GM18519 (cell line): ENCODE measurements around the gene RNF215.

Experiments used
- ATAC-seq: cut with Tn5 transposase; IDR thresholded peaks from one replicate; pipeline ENCODE4 v1.9.1; 2021; ENCODE audit warnings: mild to moderate bottlenecking, moderate library complexity; ENCODE audit not compliant: unreplicated experiment, low FRiP score

RNF215 gene

DNA sequence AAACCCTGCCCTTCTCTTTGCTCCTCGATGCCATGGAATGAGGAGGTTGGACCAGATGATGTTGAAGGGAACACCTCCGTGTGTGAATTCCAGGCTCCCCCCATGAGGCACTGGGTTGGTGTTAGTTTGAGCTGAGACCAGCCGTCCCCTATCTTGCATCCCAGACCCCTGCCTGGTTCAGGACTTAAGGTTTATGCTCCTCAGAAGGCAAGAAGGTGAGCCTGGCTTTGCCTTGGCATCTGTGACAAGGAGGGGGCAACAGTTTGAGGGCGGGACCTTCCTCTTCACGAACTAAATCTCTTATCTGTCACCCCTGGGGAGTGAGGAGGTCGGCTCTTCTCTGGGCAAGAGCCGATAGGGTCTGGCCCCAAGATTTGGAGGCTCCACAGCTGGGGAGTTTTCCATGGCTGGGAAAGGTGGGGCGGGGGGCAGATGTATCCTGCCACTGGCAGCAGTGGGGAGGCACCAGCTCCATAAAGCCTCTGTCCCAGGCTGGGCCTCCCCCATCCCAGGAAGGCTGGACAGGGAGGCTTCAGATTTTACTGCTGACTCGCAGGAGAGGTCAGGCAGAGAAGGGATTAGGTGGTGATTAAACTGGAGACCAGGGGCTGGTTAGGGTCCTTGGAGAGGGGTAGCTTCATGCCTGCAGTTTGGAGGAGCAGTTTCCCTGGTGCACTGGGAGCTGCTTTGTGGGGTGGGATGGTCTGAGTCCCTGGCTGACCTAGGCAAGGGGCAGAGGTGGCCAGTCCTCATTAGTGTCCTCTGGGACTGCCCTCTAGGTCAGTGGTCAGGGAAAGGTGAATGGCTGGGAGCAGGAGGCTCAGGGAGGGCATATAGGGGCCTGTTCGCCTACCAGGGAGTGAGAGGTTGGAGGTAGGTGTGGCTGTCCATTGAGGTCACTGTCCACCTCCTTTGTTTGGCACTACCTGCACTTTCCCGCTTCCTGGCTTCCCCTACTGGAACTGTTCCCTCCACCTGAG is 10.7 kb upstream of the RNF215 start:
- ATAC-seq = no peak

DNA sequence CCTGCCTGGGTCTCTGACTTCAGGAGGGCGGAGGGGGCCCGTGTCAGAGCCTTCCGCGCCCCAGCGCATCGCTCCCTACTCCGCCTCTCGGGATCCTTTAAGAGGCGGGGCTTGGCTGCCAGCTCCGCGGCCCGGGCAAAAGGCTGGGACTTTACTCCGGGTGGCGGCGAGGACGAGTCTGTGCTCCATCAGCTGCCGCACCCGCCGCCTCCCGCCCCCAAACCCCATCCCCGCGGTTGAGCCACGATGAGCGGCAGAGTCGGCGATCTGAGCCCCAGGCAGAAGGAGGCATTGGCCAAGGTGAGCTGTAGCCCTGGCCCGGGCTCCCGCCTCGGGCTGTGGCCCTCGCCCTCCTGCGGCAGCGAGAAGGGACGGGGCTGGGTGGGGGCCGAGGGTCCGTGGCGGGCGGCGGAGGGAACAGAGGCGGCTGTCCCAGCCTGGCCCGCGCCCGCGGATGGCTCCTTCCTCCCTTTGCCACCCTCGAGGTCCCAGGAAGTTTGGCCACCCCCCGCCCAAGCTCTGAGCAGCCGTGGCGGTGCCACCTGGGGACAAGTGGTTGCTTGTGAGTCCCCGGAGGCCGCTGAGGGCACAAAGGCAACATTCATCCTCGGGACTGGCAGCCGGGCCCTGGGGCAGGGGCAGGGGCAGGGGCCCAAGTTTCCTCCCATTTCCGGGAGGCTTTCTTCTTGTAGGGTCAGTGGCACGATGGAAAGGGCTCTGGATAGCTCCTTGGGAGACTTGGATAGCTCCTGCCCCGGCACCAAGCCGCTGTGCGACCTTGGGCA is 9.9 kb upstream of the RNF215 start, which contains the start of gene SEC14L2:
SEC14L2 (plus strand) TSS at position 148 of the 785 bp plus-strand sequence; CDS start at position 247, 99 bp downstream.
- ATAC-seq = no peak

DNA sequence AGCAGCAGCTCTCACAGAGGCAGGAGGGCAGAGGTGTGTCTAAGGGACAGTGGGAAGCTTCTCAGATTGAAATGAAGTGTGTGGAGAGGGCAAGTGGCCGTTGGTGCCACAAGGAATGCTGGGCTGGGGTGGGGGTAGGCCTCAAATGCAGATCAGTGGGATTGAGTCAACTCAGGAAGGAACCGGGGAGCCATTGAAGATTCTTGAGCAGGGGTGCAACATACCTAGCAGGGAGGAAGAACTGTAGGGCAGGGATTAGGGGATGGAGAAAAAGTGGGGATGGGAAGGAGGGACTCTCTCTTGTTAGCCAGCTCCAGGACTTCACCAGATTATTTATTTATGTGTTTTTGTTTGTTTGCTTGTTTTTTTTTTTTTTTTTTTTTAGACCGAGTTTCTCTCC is 6.7 kb upstream of the RNF215 start:
- ATAC-seq = no peak

DNA sequence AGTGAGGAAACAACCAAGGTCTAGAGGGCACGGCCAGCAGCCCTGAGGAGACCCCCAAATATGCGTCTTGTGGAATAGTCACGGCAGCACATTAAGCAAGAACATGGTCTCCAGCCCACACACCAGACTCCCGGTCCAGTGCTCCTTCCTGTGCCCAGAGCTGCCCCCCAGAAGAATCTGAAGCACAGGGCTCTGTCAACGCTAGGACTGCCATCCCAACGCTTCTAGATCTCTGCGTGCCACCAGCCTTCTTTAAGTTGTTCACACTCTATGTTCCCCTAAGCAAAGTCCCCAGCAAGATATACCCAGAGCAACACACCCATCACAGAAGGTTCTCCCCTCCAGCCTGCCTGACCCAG is 6.1 kb upstream of the RNF215 start:
- no peak for ATAC-seq

DNA sequence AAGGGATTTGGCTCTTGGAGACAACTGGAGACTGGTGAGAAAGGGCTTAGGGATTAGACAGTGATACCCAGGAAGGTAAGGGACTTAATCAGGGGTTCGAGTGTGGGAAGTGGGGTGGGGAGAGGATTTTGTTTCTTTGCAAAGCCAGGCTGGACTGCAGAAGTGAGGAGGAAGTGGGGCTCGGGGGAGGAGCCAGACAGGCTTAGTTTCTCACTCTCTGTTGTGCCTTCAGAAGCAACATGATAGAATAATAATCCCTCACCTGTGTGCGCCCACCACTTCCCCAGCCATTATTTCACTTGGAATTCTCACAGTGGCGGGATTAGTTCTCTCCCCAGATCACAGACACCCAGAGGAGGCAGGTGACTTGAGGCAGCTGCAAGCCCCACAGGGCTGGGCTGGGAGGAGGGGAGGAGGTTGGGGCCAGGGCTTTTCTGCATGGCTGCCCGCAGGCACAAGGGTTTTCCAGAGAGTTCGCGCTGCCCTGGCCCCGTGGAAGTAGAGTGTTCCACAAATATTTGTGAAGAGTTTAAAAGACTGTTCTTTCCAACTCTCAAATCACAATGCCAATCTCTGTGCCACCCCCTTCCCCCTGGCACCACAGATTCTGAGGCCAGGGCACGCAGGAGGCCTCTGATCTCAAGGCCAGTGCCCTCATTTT is 5.6 kb upstream of the RNF215 start:
- no peak for ATAC-seq

DNA sequence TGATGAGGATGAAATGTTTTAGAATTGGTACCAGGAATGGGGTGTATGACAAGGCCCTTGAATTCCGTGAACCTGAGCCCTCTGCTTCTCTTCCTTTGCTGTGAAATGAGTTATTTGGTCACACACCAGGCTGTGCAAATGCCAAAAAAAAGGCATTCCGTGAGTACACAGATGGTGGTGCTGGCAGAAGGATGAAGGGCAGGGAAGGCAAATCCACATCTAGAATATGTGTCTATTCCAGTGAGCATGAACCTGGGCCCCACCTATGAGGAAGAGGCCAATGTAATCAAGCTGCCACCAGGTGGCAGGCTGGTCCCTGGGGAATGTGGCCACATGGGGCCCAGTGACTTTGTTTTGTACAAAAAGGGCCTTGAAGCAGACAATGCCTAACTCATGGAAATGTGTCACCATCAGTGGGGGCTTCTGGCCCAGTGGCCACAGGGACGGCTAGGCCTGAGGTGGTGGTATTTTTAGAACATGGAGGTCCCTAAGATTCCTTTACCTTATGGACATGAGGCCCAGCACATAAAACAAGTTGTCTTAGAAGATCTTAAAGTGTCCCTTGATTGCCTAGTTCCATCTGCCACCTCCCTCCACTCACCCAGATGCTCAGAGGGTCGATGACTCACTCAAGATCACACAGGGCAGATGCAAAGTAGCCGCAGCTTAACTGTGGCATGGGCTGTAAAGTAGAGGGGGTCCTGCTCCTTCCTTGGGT is 3.9 kb upstream of the RNF215 start:
- no peak for ATAC-seq

DNA sequence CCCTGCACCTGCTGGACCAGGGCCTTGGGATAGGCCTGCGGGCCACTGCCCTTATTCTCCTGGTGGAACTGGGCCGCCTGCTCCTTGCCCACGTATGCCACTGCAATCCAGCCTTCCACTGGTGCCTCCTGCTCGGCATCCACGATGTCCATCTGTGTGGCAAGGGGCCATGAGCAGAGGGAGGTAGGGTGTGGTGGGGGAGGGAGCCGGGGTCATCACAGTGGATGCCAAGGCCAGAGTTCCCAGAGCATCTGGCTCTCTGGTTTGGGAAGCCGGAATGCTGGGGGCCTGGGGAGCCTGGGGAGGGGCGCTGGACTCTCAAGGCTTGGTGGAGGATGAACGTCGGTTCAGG is 627 bp downstream of the RNF215 start:
- no peak for ATAC-seq

DNA sequence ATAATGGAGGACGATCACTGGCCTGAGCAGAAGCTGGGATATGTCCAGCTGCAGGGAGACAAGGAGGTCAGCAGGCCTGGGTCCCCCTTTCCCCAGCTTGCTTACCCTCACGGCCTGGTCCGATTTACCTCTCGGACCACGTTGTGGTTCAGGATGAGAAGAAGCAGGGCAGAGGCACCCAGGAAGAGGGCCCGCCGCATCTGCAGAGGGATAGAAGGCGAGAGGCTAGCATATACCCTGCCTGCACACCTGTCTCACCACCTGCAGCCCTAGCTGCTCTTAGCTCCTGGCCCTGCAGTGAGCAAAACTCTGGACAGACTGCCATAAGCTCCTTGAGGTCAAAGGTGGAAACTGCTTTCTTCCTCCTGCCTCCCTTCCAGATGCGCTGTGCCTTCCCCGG is 1.3 kb downstream of the RNF215 start:
- no peak for ATAC-seq

DNA sequence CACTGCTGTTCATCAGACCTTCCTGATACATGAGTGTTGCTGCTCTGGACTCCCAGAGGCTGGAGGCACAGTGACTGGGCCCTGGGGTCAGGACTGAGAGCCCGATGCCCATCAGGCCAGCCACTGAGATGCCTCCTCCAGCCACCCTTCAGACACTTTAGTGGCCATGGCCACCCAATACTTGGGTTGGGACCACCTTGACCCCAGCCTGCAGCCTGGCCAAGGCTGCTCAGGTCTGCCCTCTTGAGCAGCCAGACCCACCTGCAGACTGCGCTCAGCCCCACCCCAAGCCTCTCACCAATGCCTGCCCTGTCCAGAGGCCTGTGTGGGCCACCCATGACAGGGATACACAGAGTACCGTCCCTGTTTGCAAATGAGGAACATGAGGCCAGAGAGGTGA is 4.2 kb downstream of the RNF215 start:
- no peak for ATAC-seq

DNA sequence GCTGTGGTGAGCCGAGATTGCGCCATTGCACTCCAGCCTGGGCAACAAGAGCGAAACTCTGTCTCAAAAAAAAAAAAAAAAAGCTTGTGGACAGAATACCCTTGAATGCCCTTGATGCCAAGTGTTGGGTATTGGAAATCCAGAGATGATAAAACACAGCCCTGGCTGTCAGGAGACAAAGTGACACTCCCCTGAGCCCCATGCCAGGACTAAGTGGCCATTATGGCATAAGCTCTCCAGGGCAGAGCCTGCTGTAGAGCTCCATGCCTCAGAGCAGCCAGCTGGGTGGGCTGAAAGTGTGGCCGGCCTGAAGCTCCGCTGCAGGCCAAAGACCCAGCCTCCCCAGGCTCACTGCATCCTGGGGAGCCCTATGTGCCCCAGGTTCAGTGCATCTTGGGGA is 4.9 kb downstream of the RNF215 start:
- ATAC-seq = no peak

DNA sequence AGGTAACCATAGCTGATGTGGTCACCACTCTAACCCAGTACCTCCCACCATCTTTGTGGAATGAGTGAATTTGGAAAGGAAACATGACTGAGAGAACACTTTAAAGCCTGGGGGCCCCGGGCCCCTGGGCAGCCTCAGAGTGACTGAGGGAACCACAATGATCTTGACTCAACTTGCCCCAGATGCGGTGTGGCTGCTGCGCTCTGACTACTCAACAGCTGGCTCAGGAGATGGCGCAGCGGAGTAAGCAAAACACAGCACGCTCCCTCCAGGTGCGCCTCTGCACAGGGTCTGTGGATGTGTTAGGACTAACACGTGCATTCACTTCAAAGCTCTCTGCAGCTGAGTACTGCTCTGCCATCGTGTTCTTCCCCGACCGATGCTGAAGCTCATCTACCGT is 5.9 kb downstream of the RNF215 start:
- ATAC-seq = no peak

DNA sequence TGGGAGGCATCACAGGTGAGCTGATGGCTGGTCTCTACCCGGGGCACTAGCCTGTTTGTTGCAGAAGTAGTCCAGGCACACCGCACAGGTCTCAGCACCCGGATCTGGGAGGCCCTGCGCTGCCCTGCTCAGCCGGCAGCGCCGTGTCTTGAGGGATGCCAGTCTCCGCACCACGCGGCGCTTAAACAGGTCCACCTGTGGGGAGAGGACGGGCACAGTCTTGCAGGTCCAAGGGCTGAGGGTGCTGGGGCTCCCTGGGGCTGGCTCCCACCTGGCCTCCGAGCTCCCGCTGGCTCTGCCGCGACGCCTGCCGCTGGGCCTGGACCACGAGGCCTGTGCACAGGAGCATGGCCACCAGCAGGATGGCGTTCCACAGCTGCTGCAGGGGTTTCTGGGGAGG is 7.2 kb downstream of the RNF215 start:
- no peak for ATAC-seq

DNA sequence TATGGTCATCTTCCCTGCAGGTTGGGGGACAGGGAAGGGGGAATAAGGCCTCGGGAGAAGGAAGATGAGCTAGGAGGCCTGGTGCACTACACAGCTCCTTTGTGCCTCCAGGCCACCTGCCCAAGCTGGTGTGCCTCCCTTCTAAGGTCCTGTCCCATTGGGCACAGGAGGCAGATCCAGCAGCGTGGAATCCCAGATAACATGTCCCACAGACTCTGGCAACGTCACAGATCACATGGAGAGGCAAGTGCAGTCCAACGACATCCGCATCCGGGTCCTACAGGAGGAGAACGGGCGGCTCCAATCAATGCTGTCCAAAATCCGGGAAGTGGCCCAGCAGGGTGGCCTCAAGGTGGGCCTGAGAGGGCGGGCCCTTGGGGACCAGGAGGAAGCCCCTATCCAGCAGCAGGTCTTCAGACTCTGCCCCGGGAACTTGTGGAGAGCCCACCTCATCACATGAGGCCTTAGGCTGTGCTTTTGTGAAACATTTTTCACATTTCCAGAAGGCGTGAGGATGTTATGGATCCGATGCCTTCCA is 11.8 kb downstream of the RNF215 start:
- no peak for ATAC-seq

DNA sequence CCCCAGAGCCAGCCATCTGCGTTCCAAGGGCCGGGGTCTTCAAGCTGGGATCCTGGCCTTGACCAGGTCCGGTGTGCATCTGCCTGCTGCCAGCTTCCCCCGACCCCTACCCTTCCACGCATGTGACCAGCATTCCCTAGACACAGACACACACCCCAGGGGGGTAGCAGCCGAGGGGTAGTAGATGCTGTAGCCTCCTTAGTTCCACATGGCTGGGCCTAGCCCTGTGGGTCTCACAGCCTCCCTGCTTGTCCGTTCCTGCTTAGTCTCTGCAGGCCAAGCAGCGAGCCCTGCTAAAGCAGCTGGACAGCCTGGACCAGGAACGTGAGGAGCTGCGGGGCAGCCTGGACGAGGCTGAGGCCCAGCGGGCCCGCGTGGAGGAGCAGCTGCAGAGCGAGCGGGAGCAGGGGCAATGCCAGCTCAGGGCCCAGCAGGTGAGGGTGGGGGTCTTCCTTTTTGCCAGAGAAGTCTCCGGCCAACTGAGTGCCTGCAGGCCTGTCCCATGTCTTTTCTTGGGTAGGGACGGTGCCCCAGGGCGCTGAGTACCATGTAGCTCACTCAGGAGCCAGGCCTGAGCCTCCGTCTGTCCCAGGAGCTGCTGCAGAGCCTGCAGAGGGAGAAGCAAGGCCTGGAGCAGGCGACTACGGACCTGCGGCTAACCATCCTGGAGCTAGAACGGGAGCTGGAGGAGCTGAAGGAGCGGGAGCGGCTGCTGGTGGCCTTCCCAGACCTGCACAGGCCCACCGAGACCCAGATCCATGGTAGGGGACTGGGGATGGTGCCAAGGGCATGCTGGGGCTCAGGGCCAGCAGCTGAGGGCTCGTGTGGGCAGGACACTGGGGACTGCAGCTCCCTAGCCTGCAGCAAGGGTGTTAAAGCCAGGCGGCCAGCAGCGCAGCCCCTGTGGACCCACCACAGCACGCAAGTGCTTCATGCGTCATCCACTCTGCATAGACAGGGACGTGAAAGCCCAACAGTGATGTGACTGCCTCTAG is 13.6 kb downstream of the RNF215 start:
- ATAC-seq = no peak

DNA sequence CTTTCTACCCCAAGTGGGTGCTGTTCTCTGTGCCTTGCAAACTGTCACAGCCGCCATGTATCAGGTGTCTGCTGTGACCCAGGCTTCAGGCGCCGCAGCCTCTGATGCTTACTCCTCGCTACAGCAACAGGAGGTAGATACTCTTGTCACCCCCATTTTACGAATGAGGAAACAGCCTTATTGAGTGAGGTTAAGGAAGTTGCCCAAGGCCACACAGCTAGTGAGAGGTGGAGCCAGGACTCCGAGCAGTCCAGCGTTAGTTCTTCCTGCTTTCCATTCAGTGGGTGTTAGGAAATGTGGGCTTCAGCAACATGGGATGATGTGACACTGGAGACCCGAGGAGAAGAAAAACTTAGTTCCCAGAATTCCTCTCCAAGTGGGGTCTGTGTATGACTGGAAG is 14.3 kb downstream of the RNF215 start:
- ATAC-seq = no peak

DNA sequence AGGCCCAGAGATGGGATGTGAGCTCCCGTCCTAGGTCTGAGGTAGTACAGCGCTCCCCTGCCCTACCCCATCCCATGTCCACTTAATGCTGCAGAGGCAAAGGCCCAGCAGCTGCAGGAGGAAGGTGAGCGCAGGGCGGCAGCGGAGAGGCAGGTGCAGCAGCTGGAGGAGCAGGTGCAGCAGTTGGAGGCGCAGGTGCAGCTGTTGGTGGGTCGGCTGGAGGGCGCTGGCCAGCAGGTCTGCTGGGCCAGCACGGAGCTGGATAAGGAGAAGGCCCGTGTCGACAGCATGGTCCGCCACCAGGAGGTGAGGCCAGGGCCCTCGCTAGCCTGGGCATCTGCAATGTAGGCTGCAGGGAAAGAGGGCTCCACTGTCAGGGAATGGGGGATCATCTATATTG is 15.2 kb downstream of the RNF215 start:
- ATAC-seq = no peak

DNA sequence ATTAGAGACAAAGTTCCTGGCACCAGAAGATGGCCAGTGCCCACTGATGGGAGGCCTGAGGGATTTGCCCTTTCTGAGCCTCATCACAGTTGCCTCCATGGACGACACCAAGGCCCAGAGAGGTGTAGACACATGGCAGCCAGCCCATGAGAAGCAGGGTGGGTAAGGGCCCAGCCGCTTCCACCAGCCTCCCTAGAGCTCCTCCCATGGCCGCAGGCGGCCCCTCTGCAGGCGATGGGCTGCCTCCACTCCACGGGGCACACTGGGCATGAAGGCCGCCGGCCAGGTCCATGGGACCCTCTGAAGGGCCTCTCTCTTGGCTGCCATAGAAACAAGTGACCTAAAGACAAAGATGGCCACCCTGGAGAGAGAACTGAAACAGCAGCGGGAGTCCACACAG is 15.9 kb downstream of the RNF215 start:
- ATAC-seq = no peak

DNA sequence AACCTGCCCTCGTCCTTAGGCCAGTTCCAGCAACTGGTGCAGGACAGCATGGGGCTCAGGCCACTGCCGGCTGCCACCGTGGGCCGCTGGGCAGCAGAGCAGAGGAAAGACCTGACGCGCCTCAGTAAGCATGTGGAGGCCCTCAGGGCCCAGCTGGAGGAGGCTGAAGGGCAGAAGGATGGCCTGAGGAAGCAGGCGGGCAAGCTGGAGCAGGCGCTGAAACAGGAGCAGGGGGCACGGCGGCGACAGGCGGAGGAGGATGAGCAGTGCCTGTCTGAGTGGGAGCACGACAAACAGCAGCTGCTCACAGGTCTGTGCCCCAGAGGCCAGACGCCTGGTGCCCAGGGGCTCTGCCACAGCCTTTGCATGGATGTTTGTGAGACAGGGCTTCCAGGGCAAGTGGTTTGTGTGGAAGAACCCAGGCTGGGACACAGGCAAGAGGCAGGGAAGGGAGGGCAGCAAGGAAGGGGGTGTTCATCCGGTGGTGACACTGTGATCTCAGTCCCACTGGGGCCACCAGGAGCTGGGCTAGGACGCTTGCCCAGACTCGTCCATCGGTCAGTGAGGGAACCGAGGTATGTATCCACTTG is 16.5 kb downstream of the RNF215 start:
- no peak for ATAC-seq

DNA sequence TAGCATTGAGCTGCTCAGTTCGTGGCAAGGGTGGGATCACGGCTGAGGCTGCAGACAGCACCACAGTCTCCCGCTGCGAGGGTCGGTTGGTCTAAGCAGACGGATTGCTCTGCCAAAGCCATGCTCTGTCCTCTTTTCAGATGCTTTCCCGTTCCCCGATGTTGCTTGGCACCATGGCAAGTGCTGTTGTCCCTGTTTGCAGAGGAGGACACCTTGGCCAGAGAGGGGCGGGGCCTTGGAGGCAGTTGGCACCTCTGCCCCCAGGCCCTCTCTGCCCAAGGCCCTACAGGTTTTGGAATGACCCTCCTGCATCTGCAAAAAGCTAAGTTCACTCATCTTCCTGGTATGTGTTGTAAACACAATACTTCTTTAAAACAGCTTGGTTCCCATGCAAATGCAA is 18.8 kb downstream of the RNF215 start:
- ATAC-seq = no peak
